ENCODE data around the gene CACNA1D. TPM values are rescaled to one million over a fixed set of nuclear protein-coding genes. Genes with fewer than 3 reads are reported as not detected.

Gene CACNA1D
- total and polyA plus RNA-seq, 2 donors (not counting 1 experiment from before 2014, with no cell fraction given) = 0.17 to 0.37 TPM

DNA sequence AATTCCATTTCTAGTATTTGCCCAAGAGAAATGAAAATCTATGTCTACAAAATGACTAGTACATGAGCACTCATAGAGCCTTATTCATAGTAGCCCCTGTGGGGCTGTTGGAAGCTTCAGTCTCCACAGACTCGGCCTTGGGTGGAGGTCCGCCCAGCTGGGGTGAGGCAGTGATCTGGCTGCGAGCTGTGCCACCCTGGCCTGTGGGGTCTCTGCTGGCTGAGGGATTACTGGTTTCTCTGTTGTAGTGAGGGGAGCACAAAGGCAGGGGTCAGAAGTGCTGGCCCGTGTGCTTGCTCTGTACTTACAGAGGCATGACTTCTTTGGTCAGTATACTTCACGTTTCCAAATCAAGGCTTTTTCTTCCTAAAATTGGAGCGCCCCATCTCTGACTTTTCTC, 193.7 kb downstream of the CACNA1D start:
- no peaks in the 10 kb centered on the region for H3K36me3 ChIP-seq (ENCODE audit: control insufficient read depth, insufficient read depth, low read length)
- no peak overlapping the region for H2AFZ ChIP-seq (ENCODE audit: low read length)
- no peak overlapping the region for H3K4me3 ChIP-seq (replicated peaks in 1 of 4; ENCODE audit: control extremely low read depth in 1 of 4, insufficient read depth in 1 of 4, low read depth in 3 of 4, low read length in 4 of 4)
- no peak overlapping the region for H3K4me2 ChIP-seq (ENCODE audit: extremely low read depth, insufficient read depth, low read length)
- no peaks in the 10 kb centered on the region for H3K4me1 ChIP-seq (ENCODE audit: control insufficient read depth, extremely low read depth, insufficient read depth, low read length)
- no peak overlapping the region for H3K9ac ChIP-seq (ENCODE audit: insufficient read depth, low read length)
- H3K27me3 ChIP-seq (ENCODE audit: control insufficient read depth, insufficient read depth, low read length) = no peaks in the 10 kb centered on the region
- no peak for DNase-seq (ENCODE audit: low read depth in 2 of 2)
- no peaks in the 10 kb centered on the region for H4K20me1 ChIP-seq (ENCODE audit: control insufficient read depth, extremely low read depth, insufficient read depth, low read length)
- H3K27ac ChIP-seq (ENCODE audit: insufficient read depth, low read length) = no peak overlapping the region
- H3K79me2 ChIP-seq (ENCODE audit: control insufficient read depth, insufficient read depth, low read length) = no peaks in the 10 kb centered on the region
- H3K9me3 ChIP-seq (ENCODE audit: control insufficient read depth, insufficient read depth, low read depth, low read length) = no peaks in the 10 kb centered on the region
- TF ChIP-seq CTCF (conservative IDR thresholded peaks at IDR 0.05 in 1 of 2, IDR thresholded peaks at IDR 0.05 in 1 of 2; ENCODE audit: low read depth in 1 of 2, low read length in 2 of 2) (no peak), EZH2 (IDR thresholded peaks at IDR 0.05; ENCODE audit: low read length, missing control alignments) (no peak)

GRCh38 chr3:53688989-53689388, 194.6 kb downstream of the CACNA1D start:
- no peak overlapping the region for H3K27ac ChIP-seq (ENCODE audit: insufficient read depth, low read length)
- no peak for DNase-seq (ENCODE audit: low read depth in 2 of 2)
- no peaks in the 10 kb centered on the region for H3K4me1 ChIP-seq (ENCODE audit: control insufficient read depth, extremely low read depth, insufficient read depth, low read length)
- no peaks in the 10 kb centered on the region for H3K36me3 ChIP-seq (ENCODE audit: control insufficient read depth, insufficient read depth, low read length)
- no peaks in the 10 kb centered on the region for H3K27me3 ChIP-seq (ENCODE audit: control insufficient read depth, insufficient read depth, low read length)
- no peaks in the 10 kb centered on the region for H3K9me3 ChIP-seq (ENCODE audit: control insufficient read depth, insufficient read depth, low read depth, low read length)
- no peak overlapping the region for H3K9ac ChIP-seq (ENCODE audit: insufficient read depth, low read length)
- no peak for TF ChIP-seq EZH2 (IDR thresholded peaks at IDR 0.05; ENCODE audit: low read length, missing control alignments)
- TF ChIP-seq CTCF (conservative IDR thresholded peaks at IDR 0.05 in 1 of 2, IDR thresholded peaks at IDR 0.05 in 1 of 2; ENCODE audit: low read depth in 1 of 2, low read length in 2 of 2) = no peak
- H3K4me2 ChIP-seq (ENCODE audit: extremely low read depth, insufficient read depth, low read length) = no peak overlapping the region
- H4K20me1 ChIP-seq (ENCODE audit: control insufficient read depth, extremely low read depth, insufficient read depth, low read length) = no peaks in the 10 kb centered on the region
- no peaks in the 10 kb centered on the region for H3K79me2 ChIP-seq (ENCODE audit: control insufficient read depth, insufficient read depth, low read length)
- H3K4me3 ChIP-seq (replicated peaks in 1 of 4; ENCODE audit: control extremely low read depth in 1 of 4, insufficient read depth in 1 of 4, low read depth in 3 of 4, low read length in 4 of 4) = no peak overlapping the region
- H2AFZ ChIP-seq (ENCODE audit: low read length) = no peak overlapping the region

GRCh38 chr3:53689681-53690080, 195.3 kb downstream of the CACNA1D start:
- Histone ChIP-seq H3K4me2 (ENCODE audit: extremely low read depth, insufficient read depth, low read length) (no peak overlapping the region), H3K9ac (ENCODE audit: insufficient read depth, low read length) (no peak overlapping the region), H3K4me1 (ENCODE audit: control insufficient read depth, extremely low read depth, insufficient read depth, low read length) (no peaks in the 10 kb centered on the region), H2AFZ (ENCODE audit: low read length) (no peak overlapping the region), H3K79me2 (ENCODE audit: control insufficient read depth, insufficient read depth, low read length) (no peaks in the 10 kb centered on the region), H3K4me3 (replicated peaks in 1 of 4; ENCODE audit: control extremely low read depth in 1 of 4, insufficient read depth in 1 of 4, low read depth in 3 of 4, low read length in 4 of 4) (no peak overlapping the region), H4K20me1 (ENCODE audit: control insufficient read depth, extremely low read depth, insufficient read depth, low read length) (no peaks in the 10 kb centered on the region), H3K9me3 (ENCODE audit: control insufficient read depth, insufficient read depth, low read depth, low read length) (no peaks in the 10 kb centered on the region), H3K27ac (ENCODE audit: insufficient read depth, low read length) (no peak overlapping the region), H3K27me3 (ENCODE audit: control insufficient read depth, insufficient read depth, low read length) (no peaks in the 10 kb centered on the region), H3K36me3 (ENCODE audit: control insufficient read depth, insufficient read depth, low read length) (no peaks in the 10 kb centered on the region)
- no peak for DNase-seq (ENCODE audit: low read depth in 2 of 2)
- TF ChIP-seq EZH2 (IDR thresholded peaks at IDR 0.05; ENCODE audit: low read length, missing control alignments) = no peak
- TF ChIP-seq CTCF (conservative IDR thresholded peaks at IDR 0.05 in 1 of 2, IDR thresholded peaks at IDR 0.05 in 1 of 2; ENCODE audit: low read depth in 1 of 2, low read length in 2 of 2) = no peak
